WTC11 (cell line): ENCODE measurements around the gene ZFPM1. TPM values are rescaled to one million over a fixed set of nuclear protein-coding genes. Genes with fewer than 3 reads are reported as not detected.

Source experiments
- ATAC-seq: fragments of 200-7000 bp; cut with Tn5 transposase; 2 replicates; pipeline ENCODE4 v1.10.0; 2021; ENCODE audit warnings: mild to moderate bottlenecking, moderate library complexity
- CTCF ChIA-PET: fragments of 300-600 bp; sonication (Branson Sonifier 250); formaldehyde crosslinking; loops from one replicate; lab custom pipeline; 2021; ENCODE audit warnings: antibody characterized with exemption; lab: Charles Lee
- POLR2A ChIA-PET: fragments of 350-600 bp; sonication (Branson Sonifier 250); formaldehyde crosslinking; loops from one replicate; lab custom pipeline; 2021; ENCODE audit warnings: antibody characterized with exemption; lab: Charles Lee
- DNase-seq: peaks from one replicate; pipeline ENCODE4 v3.0.0; 2021; ENCODE audit warnings: low spot score
- H3K27ac Mint-ChIP-seq: 2 replicates; pipeline ENCODE4 v1.8.0; 2021; ENCODE audit warnings: mixed read lengths
- H3K27me3 Mint-ChIP-seq: 2 replicates; pipeline ENCODE4 v1.8.0; 2021; ENCODE audit warnings: low read depth, mild to moderate bottlenecking, moderate library complexity, mixed read lengths
- H3K36me3 Mint-ChIP-seq: 2 replicates; pipeline ENCODE4 v1.8.0; 2021; ENCODE audit warnings: mixed read lengths
- H3K4me1 Mint-ChIP-seq: 2 replicates; pipeline ENCODE4 v1.8.0; 2022; ENCODE audit warnings: mixed read lengths
- H3K4me3 Mint-ChIP-seq: 2 replicates; pipeline ENCODE4 v1.8.0; 2021; ENCODE audit warnings: mild to moderate bottlenecking, moderate library complexity, mixed read lengths
- H3K9me3 Mint-ChIP-seq: 2 replicates; pipeline ENCODE4 v1.8.0; 2021; ENCODE audit warnings: mixed read lengths
- ATF1 ChIP-seq: sonication (generic); formaldehyde crosslinking; IDR thresholded peaks from 2 replicates; pipeline ENCODE4 v1.8.1; 2023; ENCODE audit warnings: mild to moderate bottlenecking, moderate library complexity, missing genetic modification reagents
- ELF4 ChIP-seq: sonication (generic); formaldehyde crosslinking; IDR thresholded peaks from 2 replicates; pipeline ENCODE4 v1.8.1; 2022; ENCODE audit warnings: low read depth, mild to moderate bottlenecking, moderate library complexity, missing genetic modification reagents
- FOXJ3 ChIP-seq: sonication (generic); formaldehyde crosslinking; IDR thresholded peaks from 2 replicates; pipeline ENCODE4 v1.9.0; 2021; ENCODE audit warnings: missing genetic modification reagents, mild to moderate bottlenecking, borderline replicate concordance
- FOXK1 ChIP-seq: sonication (generic); formaldehyde crosslinking; IDR thresholded peaks from 2 replicates; pipeline ENCODE4 v1.8.0; 2022; ENCODE audit warnings: mild to moderate bottlenecking, moderate library complexity, missing genetic modification reagents
- NFYB ChIP-seq: sonication (generic); formaldehyde crosslinking; conservative IDR thresholded peaks from 2 replicates; pipeline ENCODE4 v1.8.0; 2022; ENCODE audit warnings: low read depth, missing genetic modification reagents
- NR2C2 ChIP-seq: sonication (generic); formaldehyde crosslinking; IDR thresholded peaks from 2 replicates; pipeline ENCODE4 v1.8.0; 2022; ENCODE audit warnings: mild to moderate bottlenecking, missing genetic modification reagents
- RELA ChIP-seq: sonication (generic); formaldehyde crosslinking; IDR thresholded peaks from 2 replicates; pipeline ENCODE4 v1.8.1; 2022; ENCODE audit warnings: missing genetic modification reagents, mild to moderate bottlenecking, borderline replicate concordance
- RORB ChIP-seq: fragments of 250-450 bp; sonication (Bioruptor Pico); IDR thresholded peaks from 2 replicates; pipeline ENCODE4 v1.9.0; 2021; ENCODE audit warnings: mild to moderate bottlenecking
- ZNF317 ChIP-seq: sonication (generic); formaldehyde crosslinking; IDR thresholded peaks from 2 replicates; pipeline ENCODE4 v1.8.1; 2023; ENCODE audit warnings: low read depth, mild to moderate bottlenecking, moderate library complexity, missing genetic modification reagents, borderline replicate concordance
- ZNF423 ChIP-seq: fragments of 250-450 bp; sonication (Bioruptor Pico); IDR thresholded peaks from 2 replicates; pipeline ENCODE4 v2.1.2; 2022; ENCODE audit warnings: mild to moderate bottlenecking, moderate library complexity
- ZNF671 ChIP-seq: fragments of 250-450 bp; sonication (Bioruptor Pico); IDR thresholded peaks from 2 replicates; pipeline ENCODE4 v1.8.0; 2021; ENCODE audit warnings: mild to moderate bottlenecking
- total RNA-seq: library from RNA; stranded (reverse); gene quantifications from 3 replicates; pipeline ENCODE4 v1.2.3, GENCODE V29; 2021
- TF ChIP-seq, protein P1 (sequence below): sonication (generic); formaldehyde crosslinking; IDR thresholded peaks from 2 replicates; pipeline ENCODE4 v1.8.0; 2022; ENCODE audit warnings: missing genetic modification reagents
- TF ChIP-seq, protein P2 (sequence below): sonication (generic); formaldehyde crosslinking; IDR thresholded peaks from 2 replicates; pipeline ENCODE4 v1.8.1; 2023; ENCODE audit warnings: mild to moderate bottlenecking, missing genetic modification reagents, moderate library complexity
- TF ChIP-seq, protein P3 (sequence below): sonication (generic); formaldehyde crosslinking; IDR thresholded peaks from 2 replicates; pipeline ENCODE4 v1.8.1; 2022; ENCODE audit warnings: mild to moderate bottlenecking, missing genetic modification reagents, moderate library complexity, borderline replicate concordance
- TF ChIP-seq, protein P4 (sequence below): fragments of 200-600 bp; IDR thresholded peaks from 2 replicates; pipeline ENCODE4 v1.8.0; 2022; ENCODE audit warnings: antibody characterized with exemption
- TF ChIP-seq, protein P5 (sequence below): sonication (generic); formaldehyde crosslinking; IDR thresholded peaks from 2 replicates; pipeline ENCODE4 v1.8.0; 2022; ENCODE audit warnings: mild to moderate bottlenecking, missing genetic modification reagents
- TF ChIP-seq, protein P6 (sequence below): sonication (generic); formaldehyde crosslinking; IDR thresholded peaks from 2 replicates; pipeline ENCODE4 v1.8.0; 2023; ENCODE audit warnings: missing genetic modification reagents
- TF ChIP-seq, protein P7 (sequence below): sonication (generic); formaldehyde crosslinking; conservative IDR thresholded peaks from 2 replicates; pipeline ENCODE4 v1.8.1; 2022; ENCODE audit warnings: mild to moderate bottlenecking, missing genetic modification reagents

Gene ZFPM1
- total RNA-seq, 1 experiment from 2014 or later: 9.3 TPM

DNA sequence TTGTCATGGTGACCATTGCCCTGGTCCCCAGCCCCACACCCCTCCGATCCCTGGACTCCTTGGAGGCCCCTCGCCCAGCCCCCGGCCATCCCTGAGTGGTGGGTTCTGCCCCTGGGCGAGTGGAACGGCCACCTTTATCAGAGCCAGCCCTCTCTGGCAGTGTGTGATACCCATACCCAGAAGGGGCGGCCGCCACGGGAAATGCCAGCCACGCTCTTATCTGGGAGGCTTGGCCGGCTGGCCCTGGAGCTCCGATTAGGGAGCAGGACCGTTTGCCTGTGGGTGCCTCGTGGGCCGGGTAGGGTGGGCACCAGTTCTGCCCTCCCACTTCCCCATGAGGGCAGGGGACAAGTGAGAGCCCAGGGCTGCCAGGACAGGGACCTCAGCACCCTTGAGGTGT, 58.8 kb downstream of the ZFPM1 start:
- H3K9me3 Mint-ChIP-seq: no peaks in the 10 kb centered on the region
- no peak for ATAC-seq
- DNase-seq: no peak
- POLR2A ChIA-PET: no interaction called here
- H3K27me3 Mint-ChIP-seq: no peaks in the 10 kb centered on the region
- CTCF ChIA-PET: no interaction called here
- H3K4me3 Mint-ChIP-seq: no peak overlapping the region
- no peaks in the 10 kb centered on the region for H3K4me1 Mint-ChIP-seq
- no peaks in the 10 kb centered on the region for H3K36me3 Mint-ChIP-seq
- TF ChIP-seq, protein P1, sequence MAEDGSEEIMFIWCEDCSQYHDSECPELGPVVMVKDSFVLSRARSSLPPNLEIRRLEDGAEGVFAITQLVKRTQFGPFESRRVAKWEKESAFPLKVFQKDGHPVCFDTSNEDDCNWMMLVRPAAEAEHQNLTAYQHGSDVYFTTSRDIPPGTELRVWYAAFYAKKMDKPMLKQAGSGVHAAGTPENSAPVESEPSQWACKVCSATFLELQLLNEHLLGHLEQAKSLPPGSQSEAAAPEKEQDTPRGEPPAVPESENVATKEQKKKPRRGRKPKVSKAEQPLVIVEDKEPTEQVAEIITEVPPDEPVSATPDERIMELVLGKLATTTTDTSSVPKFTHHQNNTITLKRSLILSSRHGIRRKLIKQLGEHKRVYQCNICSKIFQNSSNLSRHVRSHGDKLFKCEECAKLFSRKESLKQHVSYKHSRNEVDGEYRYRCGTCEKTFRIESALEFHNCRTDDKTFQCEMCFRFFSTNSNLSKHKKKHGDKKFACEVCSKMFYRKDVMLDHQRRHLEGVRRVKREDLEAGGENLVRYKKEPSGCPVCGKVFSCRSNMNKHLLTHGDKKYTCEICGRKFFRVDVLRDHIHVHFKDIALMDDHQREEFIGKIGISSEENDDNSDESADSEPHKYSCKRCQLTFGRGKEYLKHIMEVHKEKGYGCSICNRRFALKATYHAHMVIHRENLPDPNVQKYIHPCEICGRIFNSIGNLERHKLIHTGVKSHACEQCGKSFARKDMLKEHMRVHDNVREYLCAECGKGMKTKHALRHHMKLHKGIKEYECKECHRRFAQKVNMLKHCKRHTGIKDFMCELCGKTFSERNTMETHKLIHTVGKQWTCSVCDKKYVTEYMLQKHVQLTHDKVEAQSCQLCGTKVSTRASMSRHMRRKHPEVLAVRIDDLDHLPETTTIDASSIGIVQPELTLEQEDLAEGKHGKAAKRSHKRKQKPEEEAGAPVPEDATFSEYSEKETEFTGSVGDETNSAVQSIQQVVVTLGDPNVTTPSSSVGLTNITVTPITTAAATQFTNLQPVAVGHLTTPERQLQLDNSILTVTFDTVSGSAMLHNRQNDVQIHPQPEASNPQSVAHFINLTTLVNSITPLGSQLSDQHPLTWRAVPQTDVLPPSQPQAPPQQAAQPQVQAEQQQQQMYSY (CRISPR knock-in tag): no peak
- TF ChIP-seq ZNF671 (CRISPR knock-in tag) (no peak), ZNF317 (CRISPR knock-in tag) (no peak), ZNF423 (CRISPR knock-in tag) (no peak), RORB (CRISPR knock-in tag) (no peak), FOXJ3 (CRISPR knock-in tag) (no peak)
- TF ChIP-seq, protein P2, sequence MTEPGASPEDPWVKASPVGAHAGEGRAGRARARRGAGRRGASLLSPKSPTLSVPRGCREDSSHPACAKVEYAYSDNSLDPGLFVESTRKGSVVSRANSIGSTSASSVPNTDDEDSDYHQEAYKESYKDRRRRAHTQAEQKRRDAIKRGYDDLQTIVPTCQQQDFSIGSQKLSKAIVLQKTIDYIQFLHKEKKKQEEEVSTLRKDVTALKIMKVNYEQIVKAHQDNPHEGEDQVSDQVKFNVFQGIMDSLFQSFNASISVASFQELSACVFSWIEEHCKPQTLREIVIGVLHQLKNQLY: no peak
- TF ChIP-seq, protein P3, sequence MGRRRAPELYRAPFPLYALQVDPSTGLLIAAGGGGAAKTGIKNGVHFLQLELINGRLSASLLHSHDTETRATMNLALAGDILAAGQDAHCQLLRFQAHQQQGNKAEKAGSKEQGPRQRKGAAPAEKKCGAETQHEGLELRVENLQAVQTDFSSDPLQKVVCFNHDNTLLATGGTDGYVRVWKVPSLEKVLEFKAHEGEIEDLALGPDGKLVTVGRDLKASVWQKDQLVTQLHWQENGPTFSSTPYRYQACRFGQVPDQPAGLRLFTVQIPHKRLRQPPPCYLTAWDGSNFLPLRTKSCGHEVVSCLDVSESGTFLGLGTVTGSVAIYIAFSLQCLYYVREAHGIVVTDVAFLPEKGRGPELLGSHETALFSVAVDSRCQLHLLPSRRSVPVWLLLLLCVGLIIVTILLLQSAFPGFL (CRISPR knock-in tag): no peak
- H3K27ac Mint-ChIP-seq: no peak overlapping the region

DNA sequence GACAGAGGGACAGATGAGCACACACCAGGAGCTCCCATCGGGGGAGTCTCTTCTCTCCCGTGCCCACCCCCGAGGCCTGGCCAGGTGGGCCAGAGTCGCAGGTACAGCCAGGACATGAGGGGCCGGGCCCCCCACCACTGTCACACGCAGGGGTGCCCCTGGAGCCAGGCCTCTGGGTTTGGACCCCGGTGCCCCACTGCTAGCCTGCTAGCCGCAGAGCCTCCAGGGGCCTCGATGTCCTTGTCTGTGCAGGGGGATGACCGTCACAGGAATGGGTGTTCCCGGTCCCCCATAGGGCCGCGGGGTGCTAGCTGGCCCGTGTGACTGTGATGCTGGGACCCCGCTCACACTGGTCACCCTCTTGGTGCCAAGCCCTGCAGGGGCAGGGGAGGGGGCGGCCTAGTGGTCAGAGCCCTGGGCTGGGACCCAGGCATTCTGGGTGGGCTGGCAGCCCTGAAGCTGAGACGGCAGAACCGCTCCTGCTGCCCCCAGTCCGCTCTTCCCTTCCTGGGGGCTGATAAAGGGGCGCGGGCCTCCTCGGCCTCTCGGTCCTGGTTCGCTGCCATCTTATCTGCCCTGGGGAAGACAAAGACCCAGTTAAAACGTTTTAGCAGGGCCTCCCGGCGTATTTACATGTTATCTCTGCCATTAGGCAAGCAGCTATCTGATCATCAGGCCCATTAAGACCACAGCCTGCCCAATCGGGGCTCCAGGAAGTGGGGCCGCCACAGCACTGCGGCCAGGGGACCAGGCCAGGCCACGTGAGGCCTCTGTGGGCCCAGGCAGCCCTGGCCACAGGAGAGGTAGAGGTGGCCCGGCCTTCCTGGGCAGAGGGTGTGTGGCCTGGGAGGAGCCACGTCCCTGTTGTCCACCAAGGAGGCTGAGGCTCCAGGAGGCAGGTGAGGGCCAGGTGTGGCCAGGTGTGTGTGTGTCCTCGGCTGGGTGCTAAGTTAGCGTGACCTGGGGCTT, 59.9 kb downstream of the ZFPM1 start:
- Mint-ChIP-seq H3K36me3 (no peaks in the 10 kb centered on the region), H3K9me3 (peaks cover under 1% of the 10 kb centered on the region; the same call in 1 of the 2 replicates), H3K27ac (no peak overlapping the region), H3K27me3 (peaks cover 2% of the 10 kb centered on the region; the same call in 1 of the 2 replicates), H3K4me1 (no peaks in the 10 kb centered on the region), H3K4me3 (no peak overlapping the region)
- DNase-seq (no peak), ATAC-seq (no peak)
- ChIA-PET POLR2A (no interaction called here), CTCF (no interaction called here)
- no peak for TF ChIP-seq ZNF671 (CRISPR knock-in tag)
- no peak for TF ChIP-seq RELA
- TF ChIP-seq FOXK1 (CRISPR knock-in tag): no peak
- no peak for TF ChIP-seq NR2C2

DNA sequence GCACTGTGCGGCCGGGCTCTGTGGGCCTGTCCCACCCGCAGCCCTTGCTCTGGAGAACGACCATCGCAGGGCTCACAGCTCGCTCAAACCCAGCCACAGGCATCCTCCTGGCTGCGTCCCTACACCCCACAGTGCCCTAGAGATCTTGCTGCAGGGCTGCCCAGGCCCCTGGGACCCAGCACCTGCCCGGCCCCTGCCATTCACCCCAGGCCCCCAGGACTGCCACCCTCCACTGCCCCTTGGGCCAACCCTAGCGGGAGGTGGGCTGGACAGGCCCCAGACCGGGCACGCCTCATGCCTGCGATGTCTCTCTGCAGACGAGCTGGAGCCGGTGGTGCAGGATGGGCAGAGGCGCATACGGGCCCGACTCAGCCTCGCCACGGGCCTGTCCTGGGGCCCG, 61.0 kb downstream of the ZFPM1 start:
- no peak overlapping the region for H3K27ac Mint-ChIP-seq
- TF ChIP-seq, protein P4, sequence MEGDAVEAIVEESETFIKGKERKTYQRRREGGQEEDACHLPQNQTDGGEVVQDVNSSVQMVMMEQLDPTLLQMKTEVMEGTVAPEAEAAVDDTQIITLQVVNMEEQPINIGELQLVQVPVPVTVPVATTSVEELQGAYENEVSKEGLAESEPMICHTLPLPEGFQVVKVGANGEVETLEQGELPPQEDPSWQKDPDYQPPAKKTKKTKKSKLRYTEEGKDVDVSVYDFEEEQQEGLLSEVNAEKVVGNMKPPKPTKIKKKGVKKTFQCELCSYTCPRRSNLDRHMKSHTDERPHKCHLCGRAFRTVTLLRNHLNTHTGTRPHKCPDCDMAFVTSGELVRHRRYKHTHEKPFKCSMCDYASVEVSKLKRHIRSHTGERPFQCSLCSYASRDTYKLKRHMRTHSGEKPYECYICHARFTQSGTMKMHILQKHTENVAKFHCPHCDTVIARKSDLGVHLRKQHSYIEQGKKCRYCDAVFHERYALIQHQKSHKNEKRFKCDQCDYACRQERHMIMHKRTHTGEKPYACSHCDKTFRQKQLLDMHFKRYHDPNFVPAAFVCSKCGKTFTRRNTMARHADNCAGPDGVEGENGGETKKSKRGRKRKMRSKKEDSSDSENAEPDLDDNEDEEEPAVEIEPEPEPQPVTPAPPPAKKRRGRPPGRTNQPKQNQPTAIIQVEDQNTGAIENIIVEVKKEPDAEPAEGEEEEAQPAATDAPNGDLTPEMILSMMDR: no peak
- TF ChIP-seq, protein P5, sequence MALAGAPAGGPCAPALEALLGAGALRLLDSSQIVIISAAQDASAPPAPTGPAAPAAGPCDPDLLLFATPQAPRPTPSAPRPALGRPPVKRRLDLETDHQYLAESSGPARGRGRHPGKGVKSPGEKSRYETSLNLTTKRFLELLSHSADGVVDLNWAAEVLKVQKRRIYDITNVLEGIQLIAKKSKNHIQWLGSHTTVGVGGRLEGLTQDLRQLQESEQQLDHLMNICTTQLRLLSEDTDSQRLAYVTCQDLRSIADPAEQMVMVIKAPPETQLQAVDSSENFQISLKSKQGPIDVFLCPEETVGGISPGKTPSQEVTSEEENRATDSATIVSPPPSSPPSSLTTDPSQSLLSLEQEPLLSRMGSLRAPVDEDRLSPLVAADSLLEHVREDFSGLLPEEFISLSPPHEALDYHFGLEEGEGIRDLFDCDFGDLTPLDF (CRISPR knock-in tag): no peak
- no peak for TF ChIP-seq ATF1 (CRISPR knock-in tag)
- TF ChIP-seq, protein P6, sequence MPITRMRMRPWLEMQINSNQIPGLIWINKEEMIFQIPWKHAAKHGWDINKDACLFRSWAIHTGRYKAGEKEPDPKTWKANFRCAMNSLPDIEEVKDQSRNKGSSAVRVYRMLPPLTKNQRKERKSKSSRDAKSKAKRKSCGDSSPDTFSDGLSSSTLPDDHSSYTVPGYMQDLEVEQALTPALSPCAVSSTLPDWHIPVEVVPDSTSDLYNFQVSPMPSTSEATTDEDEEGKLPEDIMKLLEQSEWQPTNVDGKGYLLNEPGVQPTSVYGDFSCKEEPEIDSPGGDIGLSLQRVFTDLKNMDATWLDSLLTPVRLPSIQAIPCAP: no peak
- no peak for TF ChIP-seq NFYB (CRISPR knock-in tag)
- no peak for TF ChIP-seq ELF4 (CRISPR knock-in tag)
- TF ChIP-seq, protein P7, sequence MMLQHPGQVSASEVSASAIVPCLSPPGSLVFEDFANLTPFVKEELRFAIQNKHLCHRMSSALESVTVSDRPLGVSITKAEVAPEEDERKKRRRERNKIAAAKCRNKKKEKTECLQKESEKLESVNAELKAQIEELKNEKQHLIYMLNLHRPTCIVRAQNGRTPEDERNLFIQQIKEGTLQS: no peak

More for the DNA sequence above, 61.0 kb downstream of the ZFPM1 start:
- ChIA-PET POLR2A (no interaction called here), CTCF (interaction anchor here (0.9 kb wide), 1 partner anchor 70 kb away, joined by 4 read pairs; no protein-coding TSS in a partner anchor)
- ATAC-seq (no peak), DNase-seq (no peak)
- Mint-ChIP-seq H3K36me3 (no peaks in the 10 kb centered on the region), H3K27me3 (peaks cover 2% of the 10 kb centered on the region; the same call in 1 of the 2 replicates), H3K9me3 (peaks cover 10% of the 10 kb centered on the region), H3K4me3 (no peak overlapping the region), H3K4me1 (no peaks in the 10 kb centered on the region)
